Body of pancreas (tissue), 4 donors: Measurements from ENCODE around the gene TCIRG1. TPM values are rescaled to one million over a fixed set of nuclear protein-coding genes. Genes with fewer than 3 reads are reported as not detected.

ENCODE experiments used
- ATAC-seq: fragments of 150-250 bp; one replicate; pipeline ENCODE4 v1.9.1; 2016
- DNase-seq, 4 donors: peaks; one replicate each; pipeline ENCODE4 v3.0.0-alpha.2; 2019
- H3K27ac ChIP-seq, 4 donors: fragments of 200-600 bp; sonication (generic); 1 replicate in 3 of 4; 2 replicates in 1 of 4; pipeline versions ENCODE4 v1.5.1 to v1.6.1; 2016 to 2019; ENCODE audit warnings: mild to moderate bottlenecking in 1 of 4, mixed read lengths in 1 of 4, moderate library complexity in 1 of 4
- H3K27me3 ChIP-seq, 2 donors: fragments of 200-600 bp; sonication (generic); one replicate each; pipeline ENCODE4 v1.6.0; 2016; ENCODE audit warnings: mild to moderate bottlenecking in 1 of 2
- H3K36me3 ChIP-seq, 2 donors: fragments of 200-600 bp; sonication (generic); replicated peaks in 1 of 2; 2 replicates each; pipeline ENCODE4 v1.5.1; 2016; ENCODE audit warnings: low read depth in 2 of 2; ENCODE audit not compliant: insufficient read depth in 1 of 2
- H3K4me1 ChIP-seq: fragments of 200-600 bp; sonication (generic); one replicate; pipeline ENCODE4 v1.6.0; 2016
- H3K4me3 ChIP-seq, 2 donors: fragments of 200-600 bp; sonication (generic); 1 replicate in 1 of 2; 2 replicates in 1 of 2; pipeline ENCODE4 v1.5.1; 2016 to 2019
- H3K9me3 ChIP-seq, 3 donors: fragments of 200-600 bp; sonication (generic); 1 replicate in 2 of 3; 2 replicates in 1 of 3; pipeline ENCODE4 v1.5.1; 2016
- POLR2A ChIP-seq, 3 donors: fragments of 450-650 bp; IDR thresholded peaks; one replicate each; pipeline ENCODE4 v1.6.1; 2016; ENCODE audit warnings: antibody characterized with exemption in 3 of 3, mild to moderate bottlenecking in 2 of 3
- WGBS, 2 donors: methylation state at CpG; one replicate each; pipeline ENCODE4 v1.1.5; 2017; 5-methylcytosine and 5-hydroxymethylcytosine counted together
- intact Hi-C: fragments of 100-400 bp; cut with DNase I; formaldehyde crosslinking; loops from one replicate; pipeline ENCODE4 v1.15.1; 2023
- total RNA-seq, 2 donors: library from RNA; depleted of rRNA; stranded (reverse); fragments of >200 nt; gene quantifications; one replicate each; pipeline ENCODE4 v1.1.0, GENCODE V29; 2016
- TF ChIP-seq, protein P1 (sequence below), 7 experiments: fragments of 450-650 bp in 4 of 7; fragments of 200-600 bp in 3 of 7; sonication (generic) in 3 of 7; IDR thresholded peaks; one replicate each; pipeline ENCODE4 v1.5.1; 2016 to 2019; ENCODE audit warnings: antibody characterized with exemption in 7 of 7

Gene TCIRG1
- total RNA-seq, 2 donors from 2014 or later: 488 to 798 TPM

DNA sequence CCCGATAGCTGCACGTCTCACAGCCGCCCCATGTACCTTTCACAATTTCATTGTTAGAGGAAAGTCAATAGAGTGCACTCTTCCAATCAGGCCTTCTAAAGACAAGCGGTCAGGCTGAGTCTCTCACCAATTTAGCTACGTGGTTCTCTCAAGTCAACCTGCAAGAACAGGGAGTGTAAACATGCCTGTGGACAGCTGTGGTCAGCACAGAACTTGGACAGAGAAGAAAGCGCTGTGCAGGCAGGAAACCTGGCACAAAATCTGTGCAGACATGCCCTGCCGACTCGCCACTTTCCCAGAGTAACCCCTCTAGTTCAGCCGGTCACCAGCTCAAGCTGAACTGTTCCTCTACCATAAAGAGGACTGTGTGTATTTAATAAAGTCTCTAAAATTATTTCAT is 42.9 kb downstream of the TCIRG1 start:
- WGBS, 2 donors: 24 to 31% methylated on average over 9 of the region's 9 CpGs
- Histone ChIP-seq H3K4me1 (peaks cover 48% of the 10 kb centered on the region), H3K27ac (peak overlapping the region; percentile 43 to 69 (median 48)), H3K9me3 (no peaks in the 10 kb centered on the region), H3K4me3 (no peak overlapping the region), H3K27me3 (no peaks in the 10 kb centered on the region), H3K36me3 (no peaks in the 10 kb centered on the region)
- DNase-seq (peak; percentile 71 to 85 (median 84)), ATAC-seq (peak; percentile 90)
- TF ChIP-seq, protein P1, sequence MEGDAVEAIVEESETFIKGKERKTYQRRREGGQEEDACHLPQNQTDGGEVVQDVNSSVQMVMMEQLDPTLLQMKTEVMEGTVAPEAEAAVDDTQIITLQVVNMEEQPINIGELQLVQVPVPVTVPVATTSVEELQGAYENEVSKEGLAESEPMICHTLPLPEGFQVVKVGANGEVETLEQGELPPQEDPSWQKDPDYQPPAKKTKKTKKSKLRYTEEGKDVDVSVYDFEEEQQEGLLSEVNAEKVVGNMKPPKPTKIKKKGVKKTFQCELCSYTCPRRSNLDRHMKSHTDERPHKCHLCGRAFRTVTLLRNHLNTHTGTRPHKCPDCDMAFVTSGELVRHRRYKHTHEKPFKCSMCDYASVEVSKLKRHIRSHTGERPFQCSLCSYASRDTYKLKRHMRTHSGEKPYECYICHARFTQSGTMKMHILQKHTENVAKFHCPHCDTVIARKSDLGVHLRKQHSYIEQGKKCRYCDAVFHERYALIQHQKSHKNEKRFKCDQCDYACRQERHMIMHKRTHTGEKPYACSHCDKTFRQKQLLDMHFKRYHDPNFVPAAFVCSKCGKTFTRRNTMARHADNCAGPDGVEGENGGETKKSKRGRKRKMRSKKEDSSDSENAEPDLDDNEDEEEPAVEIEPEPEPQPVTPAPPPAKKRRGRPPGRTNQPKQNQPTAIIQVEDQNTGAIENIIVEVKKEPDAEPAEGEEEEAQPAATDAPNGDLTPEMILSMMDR (IDR thresholded peaks at IDR 0.05): peak in 1 of 7 experiments; percentile 19
- peak in 1 of 3 donors; percentile 5 for TF ChIP-seq POLR2A (IDR thresholded peaks at IDR 0.05)
- intact Hi-C loops: no loop called here

DNA sequence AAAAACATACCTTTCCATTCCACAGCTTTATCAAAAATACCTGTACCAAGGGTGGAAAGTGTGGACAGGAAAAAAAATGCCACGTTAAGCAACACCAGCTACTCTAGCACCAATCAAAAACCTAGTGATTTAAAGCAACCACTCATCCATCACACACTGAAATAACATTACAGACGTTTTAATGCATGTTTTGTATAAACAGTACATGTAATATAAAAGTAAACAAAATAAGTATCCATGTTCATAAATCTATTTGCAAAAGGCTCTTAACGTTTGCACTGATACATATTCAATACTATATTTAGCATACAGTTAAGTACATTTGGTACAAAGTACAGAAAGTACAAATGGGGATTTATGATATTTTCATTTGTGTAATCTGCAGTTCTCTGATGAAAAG is 43.7 kb downstream of the TCIRG1 start:
- intact Hi-C loops: no loop called here
- ATAC-seq (no peak), DNase-seq (no peak)
- H3K4me1 ChIP-seq: peaks cover 40% of the 10 kb centered on the region
- no peak overlapping the region for H3K4me3 ChIP-seq
- peak overlapping the region in 3 of 4 donors; percentile 43 to 69 (median 50) for H3K27ac ChIP-seq
- H3K9me3 ChIP-seq: no peaks in the 10 kb centered on the region
- no peaks in the 10 kb centered on the region for H3K27me3 ChIP-seq
- no peaks in the 10 kb centered on the region for H3K36me3 ChIP-seq
- TF ChIP-seq, protein P1 (IDR thresholded peaks at IDR 0.05): no peak
- no peak for TF ChIP-seq POLR2A (IDR thresholded peaks at IDR 0.05)
- WGBS, 2 donors: 7 to 21% methylated on average over 3 of the region's 3 CpGs

DNA sequence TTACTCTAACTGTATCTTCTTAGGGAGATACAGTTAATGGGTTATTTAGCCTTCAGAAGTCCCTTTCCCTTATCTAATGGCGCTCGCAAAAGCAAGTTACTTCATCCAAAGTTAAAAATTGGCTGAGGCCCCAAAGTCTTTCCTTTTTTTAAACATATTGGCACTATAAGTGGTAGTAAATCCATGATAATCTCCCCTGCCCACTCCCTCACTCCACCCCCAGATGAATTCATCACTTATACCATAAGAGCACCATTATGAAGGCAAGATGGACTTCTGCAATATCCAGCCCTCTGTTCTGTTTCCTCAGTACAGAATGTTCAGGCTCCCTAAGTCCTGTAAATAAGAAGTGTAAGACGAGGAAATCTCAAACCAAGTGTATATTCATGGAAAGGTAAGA is 44.7 kb downstream of the TCIRG1 start:
- Histone ChIP-seq H3K27me3 (no peaks in the 10 kb centered on the region), H3K9me3 (no peaks in the 10 kb centered on the region), H3K4me1 (peaks cover 32% of the 10 kb centered on the region), H3K36me3 (no peaks in the 10 kb centered on the region), H3K27ac (peak overlapping the region in 2 of 4 donors; percentile 17 to 41), H3K4me3 (no peak overlapping the region)
- WGBS, 2 donors: 30 to 43% methylated on average over 3 of the region's 3 CpGs
- ATAC-seq: no peak
- DNase-seq: no peak
- TF ChIP-seq, protein P1 (IDR thresholded peaks at IDR 0.05): no peak
- no peak for TF ChIP-seq POLR2A (IDR thresholded peaks at IDR 0.05)
- intact Hi-C loops: no loop called here

DNA sequence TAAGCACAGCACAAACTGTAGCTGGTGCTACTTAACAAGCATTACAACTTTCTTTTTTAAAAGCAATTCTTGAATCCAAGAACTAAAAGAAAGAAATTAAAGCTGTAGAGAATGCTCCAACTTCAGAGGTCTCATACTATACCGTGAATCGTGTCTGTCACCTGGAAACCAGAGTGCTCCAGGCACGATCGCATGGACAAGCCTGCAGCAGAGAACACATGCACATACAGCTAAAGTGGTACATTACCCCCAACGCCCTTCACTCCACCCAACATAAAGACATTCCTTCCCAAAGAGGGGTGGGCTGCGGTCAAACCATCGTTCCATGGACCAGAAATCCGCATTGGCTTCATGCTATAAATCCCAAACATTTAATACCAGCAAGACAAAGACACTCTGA is 50.9 kb downstream of the TCIRG1 start:
- intact Hi-C loops: no loop called here
- Histone ChIP-seq H3K4me1 (peaks cover 44% of the 10 kb centered on the region), H3K27ac (peak overlapping the region in 3 of 4 donors; percentile 16 to 59 (median 51)), H3K27me3 (no peaks in the 10 kb centered on the region), H3K36me3 (no peaks in the 10 kb centered on the region), H3K9me3 (no peaks in the 10 kb centered on the region), H3K4me3 (no peak overlapping the region)
- TF ChIP-seq POLR2A (IDR thresholded peaks at IDR 0.05): no peak
- TF ChIP-seq, protein P1 (IDR thresholded peaks at IDR 0.05): no peak
- no peak for ATAC-seq
- WGBS, 2 donors: 77 to 80% methylated on average over 8 of the region's 8 CpGs
- DNase-seq: no peak

DNA sequence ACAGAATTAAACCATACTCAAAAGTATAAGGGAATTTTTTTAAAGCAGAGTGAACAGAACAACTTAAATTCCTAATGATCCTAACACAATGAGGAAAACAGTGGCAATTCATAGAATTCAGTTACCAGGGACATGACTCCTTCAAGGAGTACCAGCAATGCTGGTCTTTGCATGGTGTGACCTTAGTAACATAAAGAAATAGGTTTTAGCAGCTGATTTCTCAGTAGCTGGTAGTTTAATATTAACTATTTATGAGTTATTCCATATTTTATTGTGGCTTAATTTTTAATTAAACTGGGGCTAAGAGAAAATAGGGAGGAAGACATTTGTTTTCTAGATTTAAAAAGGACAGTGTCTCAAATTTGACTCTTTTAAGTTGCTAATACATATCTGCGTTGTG is 51.5 kb downstream of the TCIRG1 start:
- no peaks in the 10 kb centered on the region for H3K36me3 ChIP-seq
- no peak overlapping the region for H3K4me3 ChIP-seq
- intact Hi-C loops: no loop called here
- 39 to 45% methylated on average over 1 of the region's 1 CpG for WGBS, 2 donors
- peaks cover 48% of the 10 kb centered on the region for H3K4me1 ChIP-seq
- no peaks in the 10 kb centered on the region for H3K27me3 ChIP-seq
- H3K27ac ChIP-seq: peak overlapping the region; percentile 6 to 59 (median 34)
- no peak for TF ChIP-seq POLR2A (IDR thresholded peaks at IDR 0.05)
- TF ChIP-seq, protein P1 (IDR thresholded peaks at IDR 0.05): no peak
- DNase-seq: no peak
- H3K9me3 ChIP-seq: no peaks in the 10 kb centered on the region
- ATAC-seq: no peak
